Measurements from ENCODE around the gene PNPLA8.

PNPLA8 gene

GRCh38 chr7:108441392-108441955 lies 84.5 kb downstream of the PNPLA8 start:
- DNase-seq: no peak

- no peak for DNase-seq
These were observed 85.3 kb downstream of the PNPLA8 start for GRCh38 chr7:108440613-108441012.

- no peak for DNase-seq
These were observed 89.0 kb downstream of the PNPLA8 start for GRCh38 chr7:108436906-108437305.

- no peak for DNase-seq
These were observed 91.9 kb downstream of the PNPLA8 start for GRCh38 chr7:108434010-108434409.

- no peak for DNase-seq
These were observed 94.8 kb downstream of the PNPLA8 start for GRCh38 chr7:108431099-108431498.

GRCh38 chr7:108430664-108431063 lies 95.3 kb downstream of the PNPLA8 start:
- DNase-seq: no peak

GRCh38 chr7:108427766-108428165 lies 98.2 kb downstream of the PNPLA8 start:
- DNase-seq: no peak

- DNase-seq: no peak
These were observed 100.1 kb downstream of the PNPLA8 start for GRCh38 chr7:108425714-108426275.

- no peak for DNase-seq
These were observed 101.9 kb downstream of the PNPLA8 start for GRCh38 chr7:108424013-108424412.

GRCh38 chr7:108423089-108423989 lies 102.6 kb downstream of the PNPLA8 start:
- no peak for DNase-seq

- DNase-seq: no peak
These were observed 104.1 kb downstream of the PNPLA8 start for GRCh38 chr7:108421720-108422331.

Measured in stimulated activated CD4-positive, alpha-beta T cell treated with anti-CD3 and anti-CD28 coated beads, Interleukin-4, amount 100 ng/mL, for 1 hour (primary cell).